NCI-H2029 treated with DMSO at 0.1 percent for 48 hours (cell line): ENCODE results near the gene CPT1B.
"Not testable (repeated sequence)": the region's sequence is repeated elsewhere in the genome, so short reads cannot be mapped to it uniquely, and the experiment has no call there.

Experiments used
- DNase-seq: peaks from one replicate; lab custom pipeline; 2025; lab: John Stamatoyannopoulos, UW

Gene CPT1B

GRCh38 chr22:50527921-50528681, 50.1 kb downstream of the CPT1B start:
- no peak for DNase-seq

DNA sequence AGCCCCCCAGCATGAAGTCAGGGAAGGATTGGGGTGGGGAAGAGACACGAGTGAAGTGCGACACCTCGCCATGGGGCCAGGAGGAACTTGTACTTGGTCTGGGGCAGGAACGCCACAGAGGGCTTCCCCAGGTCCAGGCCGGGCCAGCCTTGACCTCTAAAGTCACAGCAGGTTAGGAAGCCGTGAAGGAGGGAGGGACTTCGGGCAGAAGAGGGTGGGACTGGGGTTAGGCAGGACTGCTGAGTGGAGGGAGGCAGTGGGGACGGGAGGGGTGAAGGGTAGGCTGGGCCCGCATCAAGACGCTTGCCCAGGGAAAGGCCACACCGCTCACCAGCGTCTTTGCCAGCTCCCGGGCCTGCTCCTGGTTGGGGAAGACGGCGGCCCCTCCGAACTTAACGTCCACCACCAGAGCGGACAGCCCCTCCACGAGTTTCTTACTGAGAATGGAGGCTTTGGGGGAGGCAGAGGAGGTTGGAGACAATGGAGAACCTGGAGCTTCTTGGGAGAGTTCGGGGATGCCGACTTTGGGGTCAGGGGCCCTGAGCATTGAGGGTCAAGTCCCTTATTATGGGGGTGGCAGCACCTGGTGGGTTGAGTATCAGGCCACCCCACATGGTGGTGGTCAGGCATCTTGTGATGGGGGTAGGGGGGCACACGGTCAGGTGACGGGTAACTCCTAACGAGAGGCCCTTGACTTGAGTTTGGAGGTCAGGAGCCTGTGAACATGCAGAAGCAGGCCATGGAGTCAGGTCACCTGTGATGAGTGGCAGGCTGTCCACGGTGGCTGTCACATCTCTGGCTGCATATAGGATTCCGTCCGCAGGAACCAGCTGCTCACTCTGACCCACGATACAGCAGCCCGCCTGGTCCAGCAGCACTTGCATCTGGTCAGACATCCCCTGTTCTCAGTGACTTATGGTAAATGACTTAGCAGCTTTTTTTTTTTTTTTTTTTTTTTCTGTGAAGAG, 51.1 kb downstream of the CPT1B start:
- DNase-seq: no peak

DNA sequence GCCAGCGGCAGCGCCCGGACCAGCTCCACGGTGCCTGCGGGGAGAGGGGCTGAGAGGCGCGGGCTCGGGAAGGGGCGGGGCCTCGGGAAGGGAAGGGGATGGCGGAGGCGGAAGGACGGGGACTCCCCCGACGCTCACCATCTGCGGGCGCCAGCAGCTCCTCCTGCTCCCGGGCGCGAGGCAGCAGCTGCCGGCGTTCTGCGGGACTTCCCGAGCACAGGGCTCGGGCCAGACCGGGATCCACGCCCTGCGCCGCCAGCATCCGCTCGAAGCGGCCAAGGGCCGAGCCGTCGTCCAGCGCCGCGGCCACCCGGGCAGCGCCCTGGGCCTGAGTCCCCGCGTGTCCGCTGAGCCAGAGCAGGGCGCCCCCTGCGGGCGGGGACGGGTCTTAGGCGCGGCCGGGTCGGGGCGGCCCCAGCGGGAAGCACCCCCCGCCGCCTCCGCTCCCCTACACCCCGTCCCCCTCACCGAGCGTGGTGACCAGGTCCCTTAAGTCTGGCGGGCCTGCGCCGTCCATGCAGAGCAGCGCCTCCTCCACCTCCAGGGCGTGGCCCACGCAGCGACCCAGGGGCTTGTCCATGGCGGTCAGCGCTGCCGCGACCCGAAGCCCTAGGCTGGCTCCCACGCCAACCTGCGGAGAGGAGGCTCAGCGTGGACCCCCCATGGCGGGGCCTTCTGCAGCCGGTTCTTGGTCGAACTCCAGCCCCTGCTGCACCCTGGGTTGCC, 52.0 kb downstream of the CPT1B start:
- DNase-seq: no peak

GRCh38 chr22:50525858-50526107, 52.4 kb downstream of the CPT1B start:
- no peak for DNase-seq

DNA sequence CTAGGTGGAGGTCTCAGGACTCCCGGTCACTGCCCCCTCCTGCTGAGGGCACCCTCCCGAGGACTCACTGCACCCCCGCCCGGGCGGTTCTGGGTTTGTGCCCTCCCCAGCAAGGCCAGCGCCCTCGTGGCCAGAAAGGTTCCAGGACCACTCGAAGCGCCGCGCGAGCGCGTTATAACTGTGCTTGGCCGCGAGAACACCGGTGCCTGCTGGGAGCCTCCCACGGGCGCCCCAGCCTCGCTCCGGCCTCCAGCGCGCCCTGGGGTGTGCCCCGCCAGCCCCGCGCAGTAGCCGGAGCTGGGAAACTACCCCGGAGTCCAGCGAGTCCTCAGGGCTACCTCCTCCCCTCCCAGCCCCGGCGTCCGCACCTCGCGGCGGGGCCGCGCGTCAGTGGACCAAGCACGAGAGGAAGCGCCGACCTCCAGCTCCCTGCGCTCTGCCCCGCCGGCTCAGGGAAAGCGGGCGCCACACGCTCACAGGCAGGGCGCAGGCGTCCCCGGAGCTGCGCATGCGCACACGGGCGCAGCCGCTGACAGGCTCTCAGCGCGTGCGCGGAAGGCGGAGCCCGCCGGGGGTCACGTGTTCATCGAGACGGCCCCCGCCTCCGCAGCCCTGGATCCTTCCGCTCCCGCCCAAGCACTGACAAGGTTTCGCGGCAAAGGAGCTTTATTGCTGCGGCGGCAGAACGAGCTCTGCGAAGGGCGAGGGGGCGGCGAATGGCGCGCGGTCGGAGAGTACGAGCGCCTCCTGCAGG, 52.9 kb downstream of the CPT1B start, which contains the start of gene SCO2:
TSS of gene SCO2 (minus strand) at position 495 of the 754 bp plus-strand sequence. CDS start 1,187 bp downstream, outside the sequence.
- peak; percentile 53 for DNase-seq

DNA sequence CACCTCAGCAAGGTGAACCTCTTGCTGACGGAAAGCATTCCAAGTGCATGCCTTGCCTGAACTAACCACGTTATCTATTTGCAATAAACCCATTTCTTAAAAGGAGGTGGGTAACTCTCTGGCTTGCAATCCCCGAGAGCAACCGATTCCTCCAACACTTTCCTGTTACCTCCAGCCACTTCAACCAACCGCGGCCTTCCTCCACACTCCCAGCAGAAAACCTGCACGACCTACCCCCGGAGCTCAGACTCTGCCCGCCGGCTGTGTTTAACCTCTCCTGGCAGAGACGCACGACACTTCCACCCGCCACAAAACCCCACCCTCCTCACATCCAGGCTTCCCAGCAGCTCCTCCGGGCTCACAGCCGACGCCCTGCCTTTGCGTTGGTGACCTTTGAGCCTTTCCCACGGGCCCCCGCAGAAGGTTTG, 53.5 kb downstream of the CPT1B start:
- DNase-seq: no peak

- DNase-seq: no peak
Measured at GRCh38 chr22:50523806-50524675, 54.2 kb downstream of the CPT1B start.

DNA sequence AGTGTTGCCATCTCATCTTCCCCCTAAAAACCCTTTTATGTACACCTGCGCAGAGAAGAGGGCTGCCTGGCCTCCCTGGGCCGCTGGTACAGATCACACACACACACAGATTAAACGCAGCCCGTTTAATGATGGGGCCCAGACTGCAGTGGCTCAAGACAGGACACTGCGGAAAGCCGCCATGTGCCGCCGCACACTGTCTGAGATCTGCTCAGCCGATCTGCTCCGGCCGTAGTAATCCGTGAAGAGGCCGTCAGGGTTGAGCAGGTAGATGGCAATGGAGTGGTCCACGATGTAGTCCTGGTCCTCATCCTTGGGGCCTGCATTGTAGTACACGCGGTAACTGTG, 54.8 kb downstream of the CPT1B start:
- no peak for DNase-seq

- DNase-seq: no peak
Measured at GRCh38 chr22:50522806-50523438, 55.3 kb downstream of the CPT1B start.

GRCh38 chr22:50522208-50522805, 55.9 kb downstream of the CPT1B start:
- DNase-seq: no peak

DNA sequence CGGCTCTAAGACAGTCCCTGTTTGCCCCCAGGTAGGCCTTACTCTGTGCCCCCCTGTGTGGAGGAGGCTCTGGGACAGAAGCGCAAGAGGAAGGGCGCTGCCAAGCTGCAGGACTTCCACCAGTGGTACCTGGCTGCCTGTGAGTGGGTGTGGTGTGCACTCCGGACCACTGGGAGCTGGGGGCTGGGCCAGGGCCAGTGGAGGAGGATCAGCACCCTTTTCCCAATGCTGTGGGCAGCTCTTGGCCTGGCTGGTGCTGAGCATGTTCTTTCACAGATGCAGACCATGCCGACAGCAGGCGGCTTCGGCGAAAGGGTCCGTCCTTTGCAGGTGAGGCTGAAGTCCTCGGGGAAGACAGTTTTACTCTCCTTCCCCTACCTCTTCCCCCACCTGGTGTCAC, 56.5 kb downstream of the CPT1B start:
- no peak for DNase-seq

DNA sequence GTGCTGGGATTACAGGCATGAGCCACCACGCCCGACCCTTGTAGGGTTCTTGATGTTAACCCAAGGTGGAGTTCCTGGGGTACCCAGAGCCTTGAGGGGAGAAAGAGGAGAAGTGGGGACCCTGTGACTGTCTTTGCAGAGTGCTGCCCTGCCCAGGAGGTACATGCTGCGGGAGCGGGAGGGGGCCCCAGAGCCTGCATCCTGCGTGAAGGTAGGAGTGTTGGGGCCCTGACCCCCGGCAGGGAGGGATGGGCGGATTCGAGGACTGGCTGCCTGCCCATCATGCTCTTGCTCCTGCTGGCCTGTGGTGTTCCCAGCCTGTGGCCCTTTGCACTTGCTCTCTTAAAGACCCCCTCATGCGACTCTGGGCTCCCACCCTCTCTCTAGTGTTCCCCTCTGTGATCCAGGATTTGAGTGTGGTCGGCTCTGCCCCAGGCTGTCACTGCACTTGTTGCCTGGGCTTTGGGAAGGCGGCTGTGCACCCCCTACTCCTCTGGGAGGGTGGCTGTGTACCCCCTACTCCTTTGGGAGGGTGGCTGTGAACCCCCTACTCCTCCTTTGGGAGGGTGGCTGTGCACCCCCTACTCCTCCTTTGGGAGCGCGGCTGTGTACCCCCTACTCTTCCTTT, 57.3 kb downstream of the CPT1B start:
- DNase-seq: no peak

DNA sequence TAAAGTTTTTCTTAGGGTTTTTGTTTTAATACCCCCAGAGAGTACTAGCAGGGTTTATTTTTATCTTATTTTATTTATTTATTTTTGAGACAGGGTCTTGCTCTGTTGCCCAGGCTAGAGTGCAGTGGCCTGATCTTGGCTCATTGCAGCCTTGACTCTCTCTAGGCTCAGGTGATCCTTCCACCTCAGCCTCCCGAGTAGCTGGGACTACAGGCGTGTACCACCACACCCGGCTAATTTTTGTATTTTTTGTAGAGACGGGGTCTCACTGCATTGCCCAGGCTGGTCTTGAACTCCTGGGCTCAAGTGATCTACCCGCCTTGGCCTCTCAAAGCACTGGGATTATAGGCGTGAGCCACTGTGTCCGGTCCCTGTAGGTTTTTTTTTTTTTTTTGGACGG, 58.0 kb downstream of the CPT1B start:
- DNase-seq: not testable (repeated sequence)

DNA sequence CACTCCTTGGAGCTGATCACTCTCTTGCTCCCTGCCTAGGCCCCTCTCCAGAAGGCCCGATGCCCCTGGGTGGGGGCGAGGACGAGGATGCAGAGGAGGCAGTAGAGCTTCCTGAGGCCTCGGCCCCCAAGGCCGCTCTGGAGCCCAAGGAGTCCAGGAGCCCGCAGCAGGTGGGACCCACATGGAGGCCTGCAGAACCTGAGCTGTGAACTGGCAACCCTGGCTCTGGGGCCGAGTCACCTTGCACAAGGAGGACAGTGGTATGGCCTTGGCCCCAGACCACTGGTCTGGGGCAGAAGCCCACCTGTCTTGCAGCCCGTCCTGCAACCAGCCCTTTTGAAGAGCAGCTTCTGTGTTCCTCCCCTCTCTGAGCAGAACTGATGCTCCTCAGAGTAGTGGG, 59.1 kb downstream of the CPT1B start:
- no peak for DNase-seq
